HEK293 (cell line): ENCODE measurements around the gene MYL6B.
A peak's percentile ranks its signal among the peaks of the same experiment; 100 is the strongest.

Source experiments
- CTCF ChIA-PET: fragments of 350-600 bp; formaldehyde crosslinking; extraction: SDS; loops from one replicate; lab custom pipeline; 2021; ENCODE audit warnings: antibody characterized with exemption; lab: Yijun Ruan, JAX
- POLR2A ChIA-PET: fragments of 300-600 bp; formaldehyde crosslinking; extraction: SDS; loops from one replicate; lab custom pipeline; 2020; ENCODE audit warnings: antibody characterized with exemption, inconsistent platforms; lab: Yijun Ruan, JAX
- H3K27ac ChIP-seq: fragments of 200-500 bp; sonication (Bioruptor generic); 2 replicates; pipeline ENCODE4 v1.5.1; 2014; ENCODE audit warnings: low read depth, low read length, control low read depth, inconsistent platforms; ENCODE audit errors: extremely low read depth
- H3K36me3 ChIP-seq, 2 experiments: fragments of 200-500 bp in 1 of 2; sonication (Bioruptor generic) in 1 of 2; 1 replicate in 1 of 2; 2 replicates in 1 of 2; pipeline ENCODE4 v1.5.1; 2014 to 2017; ENCODE audit warnings: inconsistent platforms in 2 of 2, low read length in 2 of 2; ENCODE audit not compliant: control insufficient read depth in 2 of 2, insufficient read depth in 1 of 2
- H3K4me1 ChIP-seq: fragments of 200-500 bp; sonication (Bioruptor generic); 2 replicates; pipeline ENCODE4 v1.5.1; 2014; ENCODE audit warnings: mild to moderate bottlenecking, low read length, inconsistent platforms; ENCODE audit not compliant: control insufficient read depth, insufficient read depth
- H3K4me3 ChIP-seq: 2 replicates; pipeline ENCODE4 v1.5.1; 2011; ENCODE audit warnings: low read depth, mild to moderate bottlenecking, control low read depth, low read length, moderate library complexity
- H3K9me3 ChIP-seq: fragments of 200-500 bp; sonication (Bioruptor generic); 2 replicates; pipeline ENCODE4 v1.5.1; 2014; ENCODE audit warnings: low read depth, low read length, inconsistent platforms; ENCODE audit not compliant: control insufficient read depth, insufficient read depth
- GLIS1 ChIP-seq: fragments of 450-650 bp; formaldehyde crosslinking; IDR thresholded peaks from 2 replicates; pipeline ENCODE4 v1.5.1; 2016; ENCODE audit warnings: missing biosample characterization, missing genetic modification characterization
- GLIS2 ChIP-seq: fragments of 450-650 bp; formaldehyde crosslinking; IDR thresholded peaks from 2 replicates; pipeline ENCODE4 v1.5.1; 2016; ENCODE audit warnings: missing biosample characterization, missing genetic modification characterization
- IKZF3 ChIP-seq: fragments of 450-650 bp; IDR thresholded peaks from 2 replicates; pipeline ENCODE4 v1.5.0; 2018; ENCODE audit warnings: missing biosample characterization, mild to moderate bottlenecking, missing genetic modification characterization, moderate library complexity
- SCRT1 ChIP-seq: fragments of 450-650 bp; formaldehyde crosslinking; IDR thresholded peaks from 2 replicates; pipeline ENCODE4 v1.5.1; 2016; ENCODE audit warnings: missing biosample characterization, missing genetic modification characterization, borderline replicate concordance
- SCRT2 ChIP-seq: fragments of 450-650 bp; formaldehyde crosslinking; IDR thresholded peaks from 2 replicates; pipeline ENCODE4 v1.5.1; 2016; ENCODE audit warnings: missing biosample characterization, missing genetic modification characterization
- SP7 ChIP-seq: fragments of 450-650 bp; formaldehyde crosslinking; IDR thresholded peaks from 2 replicates; pipeline ENCODE4 v1.5.1; 2016; ENCODE audit warnings: missing biosample characterization, missing genetic modification characterization
- ZBTB48 ChIP-seq: fragments of 450-650 bp; formaldehyde crosslinking; IDR thresholded peaks from 2 replicates; pipeline ENCODE4 v1.5.1; 2016; ENCODE audit warnings: missing biosample characterization, missing genetic modification characterization
- ZFHX2 ChIP-seq: fragments of 450-650 bp; formaldehyde crosslinking; conservative IDR thresholded peaks from 2 replicates; pipeline ENCODE4 v1.5.1; 2016; ENCODE audit warnings: missing biosample characterization, missing genetic modification characterization
- ZIC2 ChIP-seq: fragments of 450-650 bp; formaldehyde crosslinking; IDR thresholded peaks from 2 replicates; pipeline ENCODE4 v1.5.1; 2016; ENCODE audit warnings: missing biosample characterization, missing genetic modification characterization
- ZNF394 ChIP-seq: fragments of 450-650 bp; formaldehyde crosslinking; IDR thresholded peaks from 2 replicates; pipeline ENCODE4 v1.5.1; 2016; ENCODE audit warnings: missing biosample characterization, missing genetic modification characterization, mild to moderate bottlenecking, moderate library complexity, borderline replicate concordance
- ZNF510 ChIP-seq: fragments of 450-650 bp; formaldehyde crosslinking; IDR thresholded peaks from 2 replicates; pipeline ENCODE4 v1.5.1; 2018; ENCODE audit warnings: mild to moderate bottlenecking, missing genetic modification characterization, missing biosample characterization; ENCODE audit not compliant: insufficient replicate concordance
- ZNF521 ChIP-seq: fragments of 450-650 bp; formaldehyde crosslinking; IDR thresholded peaks from 2 replicates; pipeline ENCODE4 v1.5.1; 2017; ENCODE audit warnings: missing biosample characterization, mild to moderate bottlenecking, missing genetic modification characterization
- ZNF549 ChIP-seq: fragments of 450-650 bp; IDR thresholded peaks from 2 replicates; pipeline ENCODE4 v1.5.1; 2018; ENCODE audit warnings: missing biosample characterization, missing genetic modification characterization, mild to moderate bottlenecking, inconsistent platforms, moderate library complexity
- ZNF560 ChIP-seq: fragments of 450-650 bp; formaldehyde crosslinking; IDR thresholded peaks from 2 replicates; pipeline ENCODE4 v1.5.1; 2017; ENCODE audit warnings: missing biosample characterization, missing genetic modification characterization, borderline replicate concordance
- ZNF624 ChIP-seq: fragments of 450-650 bp; formaldehyde crosslinking; IDR thresholded peaks from 2 replicates; pipeline ENCODE4 v1.5.1; 2017; ENCODE audit warnings: missing biosample characterization, missing genetic modification characterization
- ZNF792 ChIP-seq: fragments of 450-650 bp; formaldehyde crosslinking; IDR thresholded peaks from 2 replicates; pipeline ENCODE4 v1.5.1; 2016; ENCODE audit warnings: missing biosample characterization, missing genetic modification characterization
- TF ChIP-seq, protein P1 (sequence below): fragments of 450-650 bp; formaldehyde crosslinking; IDR thresholded peaks from 2 replicates; pipeline ENCODE4 v1.5.1; 2016; ENCODE audit warnings: missing biosample characterization, missing genetic modification characterization
- TF ChIP-seq, protein P2 (sequence below): fragments of 450-650 bp; formaldehyde crosslinking; IDR thresholded peaks from 2 replicates; pipeline ENCODE4 v1.5.1; 2017; ENCODE audit warnings: missing biosample characterization, missing genetic modification characterization
- TF ChIP-seq, protein P3 (sequence below): fragments of 450-650 bp; formaldehyde crosslinking; conservative IDR thresholded peaks from 2 replicates; pipeline ENCODE4 v1.5.1; 2016; ENCODE audit warnings: low read depth, missing biosample characterization, missing genetic modification characterization

The MYL6B gene

DNA sequence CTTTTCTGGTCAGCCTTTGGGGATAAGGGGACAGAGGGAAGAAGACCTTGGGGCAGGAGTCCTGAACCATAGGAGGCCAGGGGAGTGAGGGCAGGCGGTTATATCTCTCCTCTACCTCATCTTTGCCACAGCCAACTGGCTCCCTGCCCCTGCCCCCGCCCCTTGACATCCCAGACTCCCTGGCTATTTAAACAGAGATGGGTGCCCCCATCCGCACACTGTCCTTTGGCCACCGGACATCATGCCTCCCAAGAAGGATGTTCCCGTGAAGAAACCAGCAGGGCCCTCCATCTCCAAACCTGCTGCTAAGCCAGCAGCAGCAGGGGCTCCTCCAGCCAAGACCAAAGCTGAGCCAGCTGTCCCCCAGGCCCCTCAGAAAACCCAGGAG lies 1.3 kb downstream of the MYL6B start:
- ChIA-PET POLR2A (interaction anchor here (3.8 kb wide), 1 partner anchor 26 kb away, joined by 20 read pairs; the partner anchor contains the start of gene ESYT1), CTCF (interaction anchor here (0.6 to 2.2 kb wide), 4 partner anchors 16 to 35 kb away, joined by 3 to 8 read pairs (median 4); partner anchors contain the start of gene ZC3H10)
- H3K9me3 ChIP-seq = no peaks in the 10 kb centered on the region
- peaks cover 4 to 21% of the 10 kb centered on the region in 2 experiments for H3K36me3 ChIP-seq
- H3K27ac ChIP-seq = no peak overlapping the region
- H3K4me3 ChIP-seq = no peak overlapping the region
- H3K4me1 ChIP-seq = no peaks in the 10 kb centered on the region; the same call in 1 of the 2 replicates
- no peak for TF ChIP-seq ZNF510 (tag by site-specific recombination)
- no peak for TF ChIP-seq ZNF624 (tag by site-specific recombination)
- TF ChIP-seq, protein P1, sequence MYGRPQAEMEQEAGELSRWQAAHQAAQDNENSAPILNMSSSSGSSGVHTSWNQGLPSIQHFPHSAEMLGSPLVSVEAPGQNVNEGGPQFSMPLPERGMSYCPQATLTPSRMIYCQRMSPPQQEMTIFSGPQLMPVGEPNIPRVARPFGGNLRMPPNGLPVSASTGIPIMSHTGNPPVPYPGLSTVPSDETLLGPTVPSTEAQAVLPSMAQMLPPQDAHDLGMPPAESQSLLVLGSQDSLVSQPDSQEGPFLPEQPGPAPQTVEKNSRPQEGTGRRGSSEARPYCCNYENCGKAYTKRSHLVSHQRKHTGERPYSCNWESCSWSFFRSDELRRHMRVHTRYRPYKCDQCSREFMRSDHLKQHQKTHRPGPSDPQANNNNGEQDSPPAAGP (tag by site-specific recombination) = no peak
- TF ChIP-seq GLIS2 (tag by site-specific recombination) = 0 out of 2 replicates have a peak, but pooled peaks have one; percentile 33
- TF ChIP-seq, all 188 proteins: peak for 1

DNA sequence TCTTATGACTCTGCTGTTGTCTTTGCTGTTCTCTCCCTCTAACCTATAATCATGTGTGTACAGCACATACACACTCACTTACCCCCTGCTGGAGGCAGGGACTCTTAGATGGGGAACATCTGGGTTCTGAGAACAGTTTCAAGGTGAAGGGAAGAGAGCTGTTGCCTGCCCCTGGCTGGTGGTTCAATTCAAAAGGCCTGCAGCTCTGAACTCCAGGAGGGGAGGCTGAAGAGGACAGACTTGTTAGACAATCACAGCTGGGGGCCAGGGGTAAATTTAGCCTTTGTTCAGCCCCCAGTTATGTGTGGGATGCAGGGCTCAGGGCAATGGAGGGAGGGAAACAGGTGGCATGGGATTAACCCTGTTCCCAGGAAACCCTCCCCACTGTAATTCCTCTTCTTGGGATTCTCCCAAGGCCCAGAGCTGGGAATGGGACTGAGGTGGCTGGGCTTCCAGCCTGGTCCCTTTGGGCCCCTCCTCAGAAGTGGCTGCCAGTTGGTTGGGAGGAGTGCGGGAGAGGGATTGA lies 1.9 kb downstream of the MYL6B start:
- Histone ChIP-seq H3K36me3 (peaks cover 4 to 24% of the 10 kb centered on the region in 2 experiments), H3K27ac (no peak overlapping the region), H3K4me3 (no peak overlapping the region), H3K9me3 (no peaks in the 10 kb centered on the region), H3K4me1 (no peaks in the 10 kb centered on the region; the same call in 1 of the 2 replicates)
- ChIA-PET POLR2A (interaction anchor here (1.4 to 3.8 kb wide), 2 partner anchors 9 to 26 kb away, joined by 5 to 20 read pairs; partner anchors contain the start of gene ESYT1), CTCF (interaction anchor here (0.6 to 2.2 kb wide), 4 partner anchors 17 to 35 kb away, joined by 3 to 8 read pairs (median 4); partner anchors contain the start of gene ZC3H10)
- TF ChIP-seq GLIS1 (peak; percentile 94), ZBTB48 (tag by site-specific recombination) (no peak), SCRT2 (tag by site-specific recombination) (peak; percentile 60), ZFHX2 (tag by site-specific recombination) (peak; percentile 51), IKZF3 (tag by site-specific recombination) (peak; percentile 64; the same call in 1 of the 2 replicates), ZNF394 (tag by site-specific recombination) (no peak), ZNF560 (tag by site-specific recombination) (no peak), SCRT1 (tag by site-specific recombination) (0 out of 2 replicates have a peak, but pooled peaks have one; percentile 26), SP7 (tag by site-specific recombination) (peak; percentile 97), ZNF792 (tag by site-specific recombination) (no peak), ZIC2 (tag by site-specific recombination) (peak; percentile 44; the same call in 1 of the 2 replicates), ZNF549 (tag by site-specific recombination) (no peak), ZNF521 (tag by site-specific recombination) (no peak)
- TF ChIP-seq, protein P2, sequence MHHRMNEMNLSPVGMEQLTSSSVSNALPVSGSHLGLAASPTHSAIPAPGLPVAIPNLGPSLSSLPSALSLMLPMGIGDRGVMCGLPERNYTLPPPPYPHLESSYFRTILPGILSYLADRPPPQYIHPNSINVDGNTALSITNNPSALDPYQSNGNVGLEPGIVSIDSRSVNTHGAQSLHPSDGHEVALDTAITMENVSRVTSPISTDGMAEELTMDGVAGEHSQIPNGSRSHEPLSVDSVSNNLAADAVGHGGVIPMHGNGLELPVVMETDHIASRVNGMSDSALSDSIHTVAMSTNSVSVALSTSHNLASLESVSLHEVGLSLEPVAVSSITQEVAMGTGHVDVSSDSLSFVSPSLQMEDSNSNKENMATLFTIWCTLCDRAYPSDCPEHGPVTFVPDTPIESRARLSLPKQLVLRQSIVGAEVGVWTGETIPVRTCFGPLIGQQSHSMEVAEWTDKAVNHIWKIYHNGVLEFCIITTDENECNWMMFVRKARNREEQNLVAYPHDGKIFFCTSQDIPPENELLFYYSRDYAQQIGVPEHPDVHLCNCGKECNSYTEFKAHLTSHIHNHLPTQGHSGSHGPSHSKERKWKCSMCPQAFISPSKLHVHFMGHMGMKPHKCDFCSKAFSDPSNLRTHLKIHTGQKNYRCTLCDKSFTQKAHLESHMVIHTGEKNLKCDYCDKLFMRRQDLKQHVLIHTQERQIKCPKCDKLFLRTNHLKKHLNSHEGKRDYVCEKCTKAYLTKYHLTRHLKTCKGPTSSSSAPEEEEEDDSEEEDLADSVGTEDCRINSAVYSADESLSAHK = peak; percentile 95
- TF ChIP-seq, protein P3, sequence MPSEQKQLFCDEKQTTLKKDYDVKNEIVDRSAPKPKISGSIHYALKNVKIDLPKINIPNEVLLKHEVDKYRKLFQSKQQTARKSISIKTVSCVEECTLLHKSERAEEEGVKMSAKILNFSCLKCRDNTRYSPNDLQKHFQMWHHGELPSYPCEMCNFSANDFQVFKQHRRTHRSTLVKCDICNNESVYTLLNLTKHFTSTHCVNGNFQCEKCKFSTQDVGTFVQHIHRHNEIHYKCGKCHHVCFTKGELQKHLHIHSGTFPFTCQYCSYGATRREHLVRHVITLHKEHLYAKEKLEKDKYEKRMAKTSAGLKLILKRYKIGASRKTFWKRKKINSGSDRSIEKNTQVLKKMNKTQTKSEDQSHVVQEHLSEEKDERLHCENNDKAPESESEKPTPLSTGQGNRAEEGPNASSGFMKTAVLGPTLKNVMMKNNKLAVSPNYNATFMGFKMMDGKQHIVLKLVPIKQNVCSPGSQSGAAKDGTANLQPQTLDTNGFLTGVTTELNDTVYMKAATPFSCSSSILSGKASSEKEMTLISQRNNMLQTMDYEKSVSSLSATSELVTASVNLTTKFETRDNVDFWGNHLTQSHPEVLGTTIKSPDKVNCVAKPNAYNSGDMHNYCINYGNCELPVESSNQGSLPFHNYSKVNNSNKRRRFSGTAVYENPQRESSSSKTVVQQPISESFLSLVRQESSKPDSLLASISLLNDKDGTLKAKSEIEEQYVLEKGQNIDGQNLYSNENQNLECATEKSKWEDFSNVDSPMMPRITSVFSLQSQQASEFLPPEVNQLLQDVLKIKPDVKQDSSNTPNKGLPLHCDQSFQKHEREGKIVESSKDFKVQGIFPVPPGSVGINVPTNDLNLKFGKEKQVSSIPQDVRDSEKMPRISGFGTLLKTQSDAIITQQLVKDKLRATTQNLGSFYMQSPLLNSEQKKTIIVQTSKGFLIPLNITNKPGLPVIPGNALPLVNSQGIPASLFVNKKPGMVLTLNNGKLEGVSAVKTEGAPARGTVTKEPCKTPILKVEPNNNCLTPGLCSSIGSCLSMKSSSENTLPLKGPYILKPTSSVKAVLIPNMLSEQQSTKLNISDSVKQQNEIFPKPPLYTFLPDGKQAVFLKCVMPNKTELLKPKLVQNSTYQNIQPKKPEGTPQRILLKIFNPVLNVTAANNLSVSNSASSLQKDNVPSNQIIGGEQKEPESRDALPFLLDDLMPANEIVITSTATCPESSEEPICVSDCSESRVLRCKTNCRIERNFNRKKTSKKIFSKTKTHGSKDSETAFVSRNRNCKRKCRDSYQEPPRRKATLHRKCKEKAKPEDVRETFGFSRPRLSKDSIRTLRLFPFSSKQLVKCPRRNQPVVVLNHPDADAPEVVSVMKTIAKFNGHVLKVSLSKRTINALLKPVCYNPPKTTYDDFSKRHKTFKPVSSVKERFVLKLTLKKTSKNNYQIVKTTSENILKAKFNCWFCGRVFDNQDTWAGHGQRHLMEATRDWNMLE (tag by site-specific recombination) = no peak
